Naive thymus-derived CD8-positive, alpha-beta T cell (primary cell): ENCODE data around the gene TMEM198. TPM values are rescaled to one million over a fixed set of nuclear protein-coding genes. Genes with fewer than 3 reads are reported as not detected.
A peak's percentile ranks its signal among the peaks of the same experiment; 100 is the strongest.

Experiments used
- ATAC-seq, 2 donors: fragments of 150-1000 bp; cut with Tn5 transposase in 1 of 2; sonication (Bioruptor Pico), chemical (Tn5 transposase) in 1 of 2; 1 replicate in 1 of 2; 2 replicates in 1 of 2; pipeline ENCODE4 v1.10.0; 2021; ENCODE audit warnings: mild to moderate bottlenecking in 2 of 2, moderate library complexity in 2 of 2
- POLR2A ChIA-PET: fragments of 350-600 bp; sonication (Branson Sonifier 250); formaldehyde crosslinking; loops from one replicate; lab custom pipeline; 2021; ENCODE audit warnings: antibody characterized with exemption; lab: Charles Lee
- DNase-seq, 10 donors: peaks; one replicate each; pipeline versions ENCODE4 v3.0.0 to v3.0.0-alpha.2; 2020 to 2022
- H3K27ac Mint-ChIP-seq, 10 donors: one replicate each; pipeline ENCODE4 v1.8.0; 2020 to 2022; ENCODE audit warnings: mild to moderate bottlenecking in 10 of 10, mixed read lengths in 10 of 10, moderate library complexity in 4 of 10, inconsistent platforms in 1 of 10
- H3K27me3 Mint-ChIP-seq, 5 donors: one replicate each; pipeline ENCODE4 v1.8.0; 2021 to 2022; ENCODE audit warnings: mixed read lengths in 5 of 5
- H3K36me3 Mint-ChIP-seq, 3 donors: one replicate each; pipeline ENCODE4 v1.8.0; 2020 to 2022; ENCODE audit warnings: mixed read lengths in 3 of 3, mild to moderate bottlenecking in 2 of 3, inconsistent platforms in 1 of 3
- H3K4me1 Mint-ChIP-seq, 4 donors: one replicate each; pipeline ENCODE4 v1.8.0; 2021 to 2022; ENCODE audit warnings: mixed read lengths in 4 of 4
- H3K4me3 Mint-ChIP-seq, 10 donors: one replicate each; pipeline ENCODE4 v1.8.0; 2020 to 2022; ENCODE audit warnings: mild to moderate bottlenecking in 10 of 10, mixed read lengths in 10 of 10, moderate library complexity in 6 of 10, inconsistent platforms in 1 of 10
- H3K9me3 Mint-ChIP-seq, 9 donors: one replicate each; pipeline ENCODE4 v1.8.0; 2020 to 2022; ENCODE audit warnings: mixed read lengths in 9 of 9, mild to moderate bottlenecking in 3 of 9, inconsistent platforms in 1 of 9, moderate library complexity in 1 of 9
- polyA plus RNA-seq, 3 donors: library from polyadenylated mRNA; unstranded; fragments of 300-500 nt; fragmentation: Illumina TruSeq; gene quantifications; one replicate each; pipeline ENCODE4 v1.2.3, GENCODE V29; 2021
- total RNA-seq, 8 experiments: library from RNA in 2 of 8; stranded (reverse) in 2 of 8; gene quantifications; one replicate each; pipeline ENCODE4 v1.2.3 and lab custom pipeline; 2021 to 2026

TMEM198 gene
- total and polyA plus RNA-seq, 5 experiments from 2014 or later: 0.21 to 0.49 (median 0.36) TPM; not detected in 2

GRCh38 chr2:219531639-219532377 lies 12.0 kb upstream of the TMEM198 start:
- DNase-seq: no peak

GRCh38 chr2:219532378-219532649 lies 11.5 kb upstream of the TMEM198 start:
- peak overlapping the region in 1 of 10 donors; percentile 12 for H3K27ac Mint-ChIP-seq
- peaks cover 0 to 8% (median 5%) of the 10 kb centered on the region in 4 donors for H3K4me1 Mint-ChIP-seq
- no peak overlapping the region for H3K4me3 Mint-ChIP-seq
- no peaks in the 10 kb centered on the region for H3K36me3 Mint-ChIP-seq
- ATAC-seq (no peak), DNase-seq (no peak)
- peaks cover 30 to 69% (median 40%) of the 10 kb centered on the region in 5 donors for H3K27me3 Mint-ChIP-seq
- POLR2A ChIA-PET: no interaction called here
- no peaks in the 10 kb centered on the region for H3K9me3 Mint-ChIP-seq

More at GRCh38 chr2:219531639-219532377, 12.0 kb upstream of the TMEM198 start:
- ATAC-seq: no peak
- Mint-ChIP-seq H3K36me3 (no peaks in the 10 kb centered on the region), H3K27me3 (peaks cover 33 to 74% (median 45%) of the 10 kb centered on the region in 5 donors), H3K4me1 (peaks cover 0 to 8% (median 5%) of the 10 kb centered on the region in 4 donors), H3K27ac (no peak overlapping the region), H3K9me3 (no peaks in the 10 kb centered on the region), H3K4me3 (no peak overlapping the region)
- POLR2A ChIA-PET: no interaction called here

GRCh38 chr2:219533930-219534661 lies 9.7 kb upstream of the TMEM198 start:
- Mint-ChIP-seq H3K9me3 (no peaks in the 10 kb centered on the region), H3K27me3 (peaks cover 21 to 51% (median 28%) of the 10 kb centered on the region in 5 donors), H3K27ac (no peak overlapping the region), H3K4me1 (peaks cover 0 to 8% (median 5%) of the 10 kb centered on the region in 4 donors), H3K36me3 (no peaks in the 10 kb centered on the region), H3K4me3 (no peak overlapping the region)
- no peak for ATAC-seq
- DNase-seq: no peak
- POLR2A ChIA-PET: no interaction called here

DNA sequence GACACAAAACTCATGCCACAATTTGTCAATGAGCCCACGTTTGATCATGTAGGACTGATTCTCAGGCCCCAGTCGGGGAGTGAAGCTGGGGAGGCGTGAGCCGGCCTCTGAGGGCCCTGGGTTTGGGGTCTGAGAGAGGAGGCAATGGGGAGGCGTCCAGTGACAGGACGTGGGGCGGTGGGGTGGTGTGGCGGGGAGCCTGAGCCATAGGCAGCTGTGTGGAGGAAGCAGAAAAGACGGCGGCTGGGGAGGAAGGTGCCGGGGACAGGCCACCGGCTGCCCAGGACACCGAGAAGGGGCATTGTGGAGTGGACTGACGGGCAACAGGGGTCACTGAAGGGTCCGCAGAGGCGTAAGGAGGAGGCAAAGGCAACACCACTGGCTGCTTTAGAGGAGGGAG lies 7.4 kb upstream of the TMEM198 start:
- no peaks in the 10 kb centered on the region for H3K9me3 Mint-ChIP-seq
- H3K27me3 Mint-ChIP-seq: peaks cover 5 to 28% (median 8%) of the 10 kb centered on the region in 5 donors
- DNase-seq (no peak), ATAC-seq (no peak)
- no peak overlapping the region for H3K4me3 Mint-ChIP-seq
- POLR2A ChIA-PET: no interaction called here
- no peak overlapping the region for H3K27ac Mint-ChIP-seq
- H3K4me1 Mint-ChIP-seq: peaks cover 0 to 4% (median 2%) of the 10 kb centered on the region in 4 donors
- H3K36me3 Mint-ChIP-seq: no peaks in the 10 kb centered on the region

GRCh38 chr2:219536967-219537366 lies 6.9 kb upstream of the TMEM198 start:
- Mint-ChIP-seq H3K27me3 (peaks cover 2 to 24% (median 6%) of the 10 kb centered on the region in 5 donors), H3K4me1 (peaks cover 2 to 8% (median 6%) of the 10 kb centered on the region in 4 donors), H3K4me3 (no peak overlapping the region), H3K36me3 (no peaks in the 10 kb centered on the region), H3K27ac (no peak overlapping the region), H3K9me3 (no peaks in the 10 kb centered on the region)
- no peak for ATAC-seq
- DNase-seq: no peak
- POLR2A ChIA-PET: no interaction called here

DNA sequence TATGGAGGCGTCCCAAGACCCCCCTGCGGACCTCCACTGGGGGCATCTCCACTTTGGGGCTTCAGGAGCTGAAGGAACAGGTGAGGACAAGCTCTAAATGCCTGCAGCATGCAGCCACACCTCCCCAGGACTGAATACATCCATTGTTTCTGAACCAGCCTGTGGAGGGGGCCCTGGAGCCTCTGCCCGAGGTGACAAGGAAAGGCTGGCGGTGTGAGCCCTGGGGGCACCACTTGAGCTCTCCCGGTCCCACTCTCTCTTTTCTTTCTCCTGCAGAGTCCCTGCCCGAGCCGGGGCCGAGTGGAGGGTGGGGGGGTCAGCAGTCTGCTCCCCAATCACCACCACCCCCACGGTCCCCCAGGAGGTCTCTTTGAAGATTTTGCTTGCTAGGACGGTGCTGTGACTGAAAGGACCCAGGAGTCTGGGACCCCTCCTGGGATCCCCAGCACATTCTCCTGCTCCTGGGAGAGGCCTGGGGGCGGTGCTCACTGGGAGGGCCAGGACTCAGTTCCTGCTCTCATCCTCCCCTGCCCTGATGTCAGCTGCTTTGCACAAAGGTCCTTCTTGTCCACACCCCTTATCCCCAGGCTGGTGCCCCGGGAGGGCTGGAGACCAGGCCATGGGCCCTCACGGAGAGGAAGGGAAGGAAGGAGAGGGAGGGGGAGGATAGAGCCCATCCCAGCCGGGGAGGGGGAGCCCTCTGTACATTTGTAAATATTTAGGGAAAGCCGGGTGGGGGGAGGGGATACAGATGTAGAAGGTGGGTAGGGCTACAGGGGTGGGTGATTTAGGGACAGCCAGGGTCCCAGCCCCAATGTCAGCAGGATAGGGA lies 6.0 kb upstream of the TMEM198 start:
- no peak for DNase-seq
- H3K4me1 Mint-ChIP-seq: peaks cover 6 to 17% (median 15%) of the 10 kb centered on the region in 4 donors
- peaks cover 0 to 15% (median 4%) of the 10 kb centered on the region in 5 donors for H3K27me3 Mint-ChIP-seq
- no peaks in the 10 kb centered on the region for H3K36me3 Mint-ChIP-seq
- POLR2A ChIA-PET: no interaction called here
- H3K27ac Mint-ChIP-seq: no peak overlapping the region
- H3K9me3 Mint-ChIP-seq: no peaks in the 10 kb centered on the region
- no peak for ATAC-seq
- H3K4me3 Mint-ChIP-seq: no peak overlapping the region

DNA sequence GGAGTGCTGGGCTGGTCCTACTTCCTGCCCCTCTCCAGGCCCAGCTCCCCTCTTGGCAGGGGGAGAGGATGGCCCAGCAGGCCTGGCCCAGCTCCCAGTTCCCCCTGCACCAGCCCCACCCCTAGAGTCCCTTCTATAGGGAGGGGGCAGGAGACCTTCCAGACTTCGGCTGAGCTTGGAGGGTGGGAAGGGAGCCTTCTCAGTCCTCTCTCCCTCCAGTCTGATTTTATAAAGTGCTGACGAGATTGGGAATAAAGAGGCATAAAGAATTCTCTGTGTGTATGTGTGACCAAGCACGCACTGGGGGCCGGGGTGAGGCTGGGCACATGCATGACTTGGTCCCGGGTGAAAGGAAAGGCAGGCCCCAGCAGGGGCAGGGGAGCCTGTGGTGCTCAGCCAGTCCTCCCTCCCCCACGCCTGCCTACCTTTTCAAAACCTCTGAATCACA lies 5.3 kb upstream of the TMEM198 start:
- Mint-ChIP-seq H3K4me1 (peaks cover 6 to 19% (median 15%) of the 10 kb centered on the region in 4 donors), H3K36me3 (no peaks in the 10 kb centered on the region), H3K27me3 (peaks cover 0 to 11% (median 4%) of the 10 kb centered on the region in 5 donors), H3K9me3 (no peaks in the 10 kb centered on the region), H3K27ac (peak overlapping the region in 1 of 10 donors; percentile 3), H3K4me3 (no peak overlapping the region)
- POLR2A ChIA-PET: no interaction called here
- no peak for DNase-seq
- ATAC-seq: no peak

- ATAC-seq (no peak), DNase-seq (no peak)
These were observed 4.7 kb upstream of the TMEM198 start for GRCh38 chr2:219538956-219539788.

DNA sequence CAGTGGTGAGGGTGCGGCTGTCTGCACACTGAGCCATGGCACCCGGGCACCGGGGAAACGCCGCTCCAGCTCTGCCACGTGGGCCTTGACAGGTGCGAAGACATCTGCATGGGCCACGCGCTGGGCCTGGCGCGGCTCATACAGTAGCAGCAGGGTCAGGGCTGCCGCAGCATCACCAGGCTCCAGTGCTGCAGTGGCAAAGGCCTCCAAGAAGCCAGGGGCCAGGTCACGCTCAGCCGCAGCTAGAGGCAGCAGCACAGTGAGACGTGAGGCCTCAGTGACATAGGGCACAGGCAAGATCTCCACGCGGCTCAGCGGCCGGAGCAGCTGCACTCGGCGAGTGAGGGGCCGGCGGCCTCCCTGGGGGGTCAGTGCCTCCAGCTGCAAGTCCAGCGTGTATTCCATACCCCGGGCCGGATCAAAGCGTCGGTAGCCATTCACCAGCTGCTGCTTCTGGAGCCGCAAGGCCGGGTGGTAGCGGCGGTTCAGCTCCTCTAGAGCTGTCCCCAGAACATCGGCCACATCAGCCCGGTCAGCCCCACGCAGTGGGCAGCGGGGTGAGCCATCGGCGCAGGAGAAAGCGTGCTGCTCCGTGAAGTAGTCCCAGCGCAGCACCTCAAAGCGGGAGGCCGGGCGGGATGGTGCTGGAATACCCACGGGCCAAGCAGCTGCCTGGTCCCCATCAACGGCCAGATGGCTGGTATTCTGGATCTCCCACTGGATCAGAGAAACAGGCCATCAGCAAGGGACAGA lies 3.7 kb upstream of the TMEM198 start:
- Mint-ChIP-seq H3K36me3 (no peaks in the 10 kb centered on the region), H3K27me3 (peaks cover 0 to 9% (median 4%) of the 10 kb centered on the region in 5 donors), H3K27ac (no peak overlapping the region), H3K4me3 (no peak overlapping the region), H3K4me1 (peaks cover 12 to 29% (median 23%) of the 10 kb centered on the region in 4 donors), H3K9me3 (no peaks in the 10 kb centered on the region)
- no peak for ATAC-seq
- POLR2A ChIA-PET: no interaction called here
- no peak for DNase-seq

More at GRCh38 chr2:219538956-219539788, 4.7 kb upstream of the TMEM198 start:
- Mint-ChIP-seq H3K4me3 (no peak overlapping the region), H3K27me3 (peaks cover 0 to 11% (median 4%) of the 10 kb centered on the region in 5 donors), H3K9me3 (no peaks in the 10 kb centered on the region), H3K27ac (peak overlapping the region in 1 of 10 donors; percentile 1), H3K4me1 (peaks cover 7 to 20% (median 15%) of the 10 kb centered on the region in 4 donors), H3K36me3 (no peaks in the 10 kb centered on the region)
- POLR2A ChIA-PET: no interaction called here

DNA sequence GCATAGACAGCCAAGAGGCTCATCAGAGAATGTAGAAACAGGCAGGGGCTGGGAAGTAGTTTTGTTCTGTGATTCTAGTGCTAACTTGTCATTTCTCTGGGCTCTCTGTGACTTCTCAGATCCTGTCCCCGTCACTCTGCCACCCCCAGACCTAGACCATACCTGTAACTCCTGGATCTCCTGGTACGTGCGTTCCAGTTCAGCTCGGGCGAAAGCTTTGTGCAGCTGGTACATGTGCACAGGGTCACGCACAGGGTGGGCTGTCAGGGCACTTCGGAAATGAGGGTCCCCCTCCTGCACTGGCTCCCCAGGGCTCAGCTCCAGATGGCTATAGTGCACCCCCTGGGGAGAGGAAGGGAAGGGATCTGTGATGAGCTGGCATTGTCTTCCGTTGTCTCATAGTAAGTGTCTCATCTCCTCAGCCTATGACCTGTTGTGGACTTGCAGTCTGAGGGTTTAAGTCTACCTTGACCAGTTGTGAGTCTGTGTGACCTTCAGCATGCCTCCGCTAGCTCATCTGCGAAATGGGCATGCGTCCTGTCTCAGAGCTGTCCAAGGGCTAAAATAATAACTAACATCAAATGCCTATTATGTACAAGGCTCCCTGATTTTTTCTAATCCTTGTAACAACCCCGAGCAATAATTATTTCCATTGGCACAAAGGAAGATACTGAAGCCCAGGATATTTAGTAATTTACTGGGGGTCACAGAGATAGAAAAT lies 2.9 kb upstream of the TMEM198 start:
- Mint-ChIP-seq H3K36me3 (no peaks in the 10 kb centered on the region), H3K27me3 (peaks cover 0 to 2% (median under 1%) of the 10 kb centered on the region in 5 donors), H3K27ac (peak overlapping the region in 1 of 10 donors; percentile 78), H3K4me3 (peak overlapping the region; percentile 43 to 88 (median 80)), H3K4me1 (peaks cover 12 to 29% (median 23%) of the 10 kb centered on the region in 4 donors), H3K9me3 (no peaks in the 10 kb centered on the region)
- DNase-seq (no peak), ATAC-seq (no peak)
- POLR2A ChIA-PET: no interaction called here
